DND-41 (cell line): Measurements from ENCODE around the gene ACTL9.

Experiments used
- EZH2 ChIP-seq: IDR thresholded peaks from 3 replicates; pipeline ENCODE4 v1.6.1; 2012; ENCODE audit warnings: borderline replicate concordance, low read depth, mild to moderate bottlenecking, moderate library complexity, low read length, inconsistent platforms; ENCODE audit not compliant: severe bottlenecking
- TF ChIP-seq, protein P1 (sequence below): IDR thresholded peaks from 2 replicates; pipeline ENCODE4 v1.5.1; 2012; ENCODE audit warnings: borderline replicate concordance, low read length, moderate library complexity, mild to moderate bottlenecking; ENCODE audit not compliant: poor library complexity, severe bottlenecking; ENCODE audit errors: extremely low read depth

DNA sequence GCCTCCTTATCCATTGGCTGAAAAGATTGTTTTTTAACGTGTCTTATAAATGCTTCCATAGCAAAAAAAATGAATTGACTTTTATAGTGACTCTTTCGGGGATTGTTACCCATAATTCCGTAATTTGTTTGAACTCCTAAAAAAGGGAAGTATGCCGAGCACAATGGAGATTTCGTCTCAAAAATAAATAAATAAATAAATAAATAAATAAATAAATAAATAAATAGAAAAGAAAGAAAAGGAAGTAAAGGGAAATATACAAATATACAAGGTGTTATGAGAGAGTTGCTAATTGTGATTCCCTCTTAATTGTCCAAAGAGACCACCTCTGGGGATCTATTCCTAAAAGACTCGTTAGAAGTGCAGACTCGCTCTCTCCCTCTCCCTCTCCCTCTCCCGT, 39.8 kb upstream of the ACTL9 start:
- TF ChIP-seq, protein P1, sequence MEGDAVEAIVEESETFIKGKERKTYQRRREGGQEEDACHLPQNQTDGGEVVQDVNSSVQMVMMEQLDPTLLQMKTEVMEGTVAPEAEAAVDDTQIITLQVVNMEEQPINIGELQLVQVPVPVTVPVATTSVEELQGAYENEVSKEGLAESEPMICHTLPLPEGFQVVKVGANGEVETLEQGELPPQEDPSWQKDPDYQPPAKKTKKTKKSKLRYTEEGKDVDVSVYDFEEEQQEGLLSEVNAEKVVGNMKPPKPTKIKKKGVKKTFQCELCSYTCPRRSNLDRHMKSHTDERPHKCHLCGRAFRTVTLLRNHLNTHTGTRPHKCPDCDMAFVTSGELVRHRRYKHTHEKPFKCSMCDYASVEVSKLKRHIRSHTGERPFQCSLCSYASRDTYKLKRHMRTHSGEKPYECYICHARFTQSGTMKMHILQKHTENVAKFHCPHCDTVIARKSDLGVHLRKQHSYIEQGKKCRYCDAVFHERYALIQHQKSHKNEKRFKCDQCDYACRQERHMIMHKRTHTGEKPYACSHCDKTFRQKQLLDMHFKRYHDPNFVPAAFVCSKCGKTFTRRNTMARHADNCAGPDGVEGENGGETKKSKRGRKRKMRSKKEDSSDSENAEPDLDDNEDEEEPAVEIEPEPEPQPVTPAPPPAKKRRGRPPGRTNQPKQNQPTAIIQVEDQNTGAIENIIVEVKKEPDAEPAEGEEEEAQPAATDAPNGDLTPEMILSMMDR: no peak
- no peak for TF ChIP-seq EZH2
